Activated CD8-positive, alpha-beta memory T cell treated with anti-CD3 and anti-CD28 coated beads, Interleukin-2, amount 10 ng/mL, durations not matched to agents 7 days and 5 days (primary cell): ENCODE measurements around the gene SPEF1. TPM values are rescaled to one million over a fixed set of nuclear protein-coding genes. Genes with fewer than 3 reads are reported as not detected.
"Not testable (repeated sequence)": the region's sequence is repeated elsewhere in the genome, so short reads cannot be mapped to it uniquely, and the experiment has no call there.

Source experiments
- ATAC-seq: fragments of 150-1000 bp; cut with Tn5 transposase; one replicate; pipeline ENCODE4 v1.10.0; 2021; ENCODE audit warnings: moderate library complexity
- CTCF ChIA-PET: fragments of 350-600 bp; sonication (Branson Sonifier 250); formaldehyde crosslinking; loops from one replicate; lab custom pipeline; 2021; ENCODE audit warnings: antibody characterized with exemption; lab: Charles Lee
- DNase-seq: peaks from one replicate; pipeline ENCODE4 v3.0.0-alpha.2; 2020
- H3K27ac Mint-ChIP-seq: one replicate; pipeline ENCODE4 v1.8.0; 2021; ENCODE audit warnings: mild to moderate bottlenecking, mixed read lengths
- H3K27me3 Mint-ChIP-seq: one replicate; pipeline ENCODE4 v1.8.0; 2021; ENCODE audit warnings: mixed read lengths
- H3K36me3 Mint-ChIP-seq: one replicate; pipeline ENCODE4 v1.8.0; 2021; ENCODE audit warnings: mild to moderate bottlenecking, mixed read lengths
- H3K4me1 Mint-ChIP-seq: one replicate; pipeline ENCODE4 v1.8.0; 2021; ENCODE audit warnings: mixed read lengths
- H3K4me3 Mint-ChIP-seq: one replicate; pipeline ENCODE4 v1.8.0; 2021; ENCODE audit warnings: mild to moderate bottlenecking, moderate library complexity, mixed read lengths
- H3K9me3 Mint-ChIP-seq: one replicate; pipeline ENCODE4 v1.8.0; 2022; ENCODE audit warnings: low read depth, mixed read lengths
- total RNA-seq, 2 experiments: library from RNA; stranded (reverse); gene quantifications; one replicate each; pipeline ENCODE4 v1.2.3, GENCODE V29; 2021

SPEF1 gene, protein sequence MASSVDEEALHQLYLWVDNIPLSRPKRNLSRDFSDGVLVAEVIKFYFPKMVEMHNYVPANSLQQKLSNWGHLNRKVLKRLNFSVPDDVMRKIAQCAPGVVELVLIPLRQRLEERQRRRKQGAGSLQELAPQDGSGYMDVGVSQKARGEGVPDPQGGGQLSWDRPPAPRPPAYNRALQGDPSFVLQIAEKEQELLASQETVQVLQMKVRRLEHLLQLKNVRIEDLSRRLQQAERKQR
- under 1 TPM in 1 of 2 experiments, not detected in 1; 0.18 TPM for total RNA-seq

GRCh38 chr20:3781153-3781910, at the start of gene SPEF1:
SPEF1 (minus strand) TSS chr20:3781448; CDS start chr20:3781287, 161 bp downstream.
- no peaks in the 10 kb centered on the region for H3K9me3 Mint-ChIP-seq
- peak within 1 kb of the TSS; percentile 27 for H3K4me3 Mint-ChIP-seq
- H3K27me3 Mint-ChIP-seq: peaks cover 25% of the 10 kb centered on the region
- CTCF ChIA-PET: interaction anchor here (0.7 to 5.4 kb wide), 6 partner anchors 13 to 98 kb away, joined by 3 to 37 read pairs (median 5); partner anchors contain the start of genes ADISSP and AP5S1
- H3K27ac Mint-ChIP-seq: peak within 1 kb of the TSS; percentile 5
- DNase-seq (peak; percentile 65), ATAC-seq (peak; percentile 49)
- H3K4me1 Mint-ChIP-seq: peaks cover 43% of the 10 kb centered on the region
- H3K36me3 Mint-ChIP-seq: peaks cover 3% of the 10 kb centered on the region

DNA sequence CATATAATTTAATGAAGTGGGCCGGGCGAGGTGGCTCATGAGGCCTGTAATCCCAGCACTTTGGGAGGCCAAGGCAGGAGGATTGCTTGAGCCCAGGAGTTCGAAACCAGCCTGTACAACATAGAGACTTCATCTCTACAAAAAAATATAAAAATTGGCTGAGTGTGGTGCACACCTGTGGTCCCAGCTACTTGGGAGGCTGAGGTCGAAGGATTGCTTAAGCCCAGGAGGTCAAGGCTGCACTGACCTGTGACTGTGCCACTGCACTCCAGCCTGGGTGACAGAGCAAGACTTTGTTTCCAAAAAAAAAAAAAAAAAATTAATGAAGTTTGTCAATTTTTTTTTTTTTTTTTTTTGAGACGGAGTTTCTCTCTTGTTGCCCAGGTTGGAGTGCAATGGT, 48.6 kb upstream of the SPEF1 start:
- H3K36me3 Mint-ChIP-seq, DNase-seq, H3K4me1 Mint-ChIP-seq, H3K4me3 Mint-ChIP-seq, H3K9me3 Mint-ChIP-seq, H3K27me3 Mint-ChIP-seq, H3K27ac Mint-ChIP-seq, ATAC-seq: not testable (repeated sequence)
- CTCF ChIA-PET: interaction anchor here (0.9 to 1.3 kb wide), 4 partner anchors 9 to 43 kb away, joined by 3 to 6 read pairs (median 4); partner anchors contain the start of genes AP5S1 and CENPB

GRCh38 chr20:3828798-3829197, 47.5 kb upstream of the SPEF1 start:
- CTCF ChIA-PET: interaction anchor here (0.6 kb wide), 1 partner anchor 234 kb away, joined by 3 read pairs; no protein-coding TSS in a partner anchor
- Mint-ChIP-seq H3K4me1 (no peaks in the 10 kb centered on the region), H3K36me3 (peaks cover 2% of the 10 kb centered on the region), H3K4me3 (no peak overlapping the region), H3K9me3 (no peaks in the 10 kb centered on the region), H3K27me3 (no peaks in the 10 kb centered on the region), H3K27ac (no peak overlapping the region)
- no peak for DNase-seq
- no peak for ATAC-seq

DNA sequence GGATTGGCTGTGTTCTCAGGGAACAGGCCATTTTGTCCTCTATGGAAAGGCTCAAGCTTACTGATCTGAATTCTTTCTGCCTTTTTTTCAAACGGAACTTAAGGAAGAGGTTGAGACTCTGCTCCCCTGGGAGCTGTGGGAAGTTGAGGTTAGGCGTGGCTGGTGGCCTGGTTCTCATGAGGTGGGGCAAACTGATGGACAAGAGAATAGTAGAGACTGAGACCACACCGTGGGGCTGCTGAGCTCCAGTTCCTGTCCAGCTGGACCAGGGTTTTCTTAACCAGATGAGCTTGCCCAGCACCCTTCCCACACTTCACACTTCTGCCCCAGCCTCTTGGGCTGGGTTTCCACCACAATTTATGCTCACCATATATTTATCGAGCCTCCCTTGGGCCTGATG, 45.2 kb upstream of the SPEF1 start:
- peaks cover 7% of the 10 kb centered on the region for H3K4me1 Mint-ChIP-seq
- DNase-seq (no peak), ATAC-seq (no peak)
- peaks cover 4% of the 10 kb centered on the region for H3K36me3 Mint-ChIP-seq
- CTCF ChIA-PET: interaction anchor here (0.7 to 2.8 kb wide), 3 partner anchors 29 to 40 kb away, joined by 3 to 12 read pairs (median 4); partner anchors contain the start of gene CENPB
- H3K4me3 Mint-ChIP-seq: no peak overlapping the region
- H3K27ac Mint-ChIP-seq: no peak overlapping the region
- no peaks in the 10 kb centered on the region for H3K27me3 Mint-ChIP-seq
- no peaks in the 10 kb centered on the region for H3K9me3 Mint-ChIP-seq

GRCh38 chr20:3825526-3825925, 44.3 kb upstream of the SPEF1 start:
- H3K27me3 Mint-ChIP-seq: no peaks in the 10 kb centered on the region
- H3K9me3 Mint-ChIP-seq: no peaks in the 10 kb centered on the region
- no peak for DNase-seq
- peaks cover 4% of the 10 kb centered on the region for H3K36me3 Mint-ChIP-seq
- no peak overlapping the region for H3K27ac Mint-ChIP-seq
- peaks cover 9% of the 10 kb centered on the region for H3K4me1 Mint-ChIP-seq
- no peak overlapping the region for H3K4me3 Mint-ChIP-seq
- no peak for ATAC-seq
- CTCF ChIA-PET: interaction anchor here (1.1 to 2.8 kb wide), 2 partner anchors 30 to 39 kb away, joined by 4 to 12 read pairs; partner anchors contain the start of gene CENPB

GRCh38 chr20:3823881-3824280, 42.6 kb upstream of the SPEF1 start:
- DNase-seq (no peak), ATAC-seq (no peak)
- H3K36me3 Mint-ChIP-seq: peaks cover 4% of the 10 kb centered on the region
- CTCF ChIA-PET: interaction anchor here (1.1 kb wide), 1 partner anchor 31 kb away, joined by 5 read pairs; no protein-coding TSS in a partner anchor
- H3K4me1 Mint-ChIP-seq: peaks cover 20% of the 10 kb centered on the region
- no peaks in the 10 kb centered on the region for H3K9me3 Mint-ChIP-seq
- no peak overlapping the region for H3K27ac Mint-ChIP-seq
- no peak overlapping the region for H3K4me3 Mint-ChIP-seq
- H3K27me3 Mint-ChIP-seq: no peaks in the 10 kb centered on the region

GRCh38 chr20:3821996-3822395, 40.7 kb upstream of the SPEF1 start:
- ATAC-seq: no peak
- peak overlapping the region; percentile 85 for H3K4me3 Mint-ChIP-seq
- CTCF ChIA-PET: interaction anchor here (0.9 to 3.3 kb wide), 7 partner anchors 10 to 69 kb away, joined by 3 to 24 read pairs (median 6); partner anchors contain the start of genes ADISSP and CENPB
- no peaks in the 10 kb centered on the region for H3K27me3 Mint-ChIP-seq
- H3K9me3 Mint-ChIP-seq: no peaks in the 10 kb centered on the region
- H3K27ac Mint-ChIP-seq: peak overlapping the region; percentile 90
- peaks cover 3% of the 10 kb centered on the region for H3K36me3 Mint-ChIP-seq
- peaks cover 33% of the 10 kb centered on the region for H3K4me1 Mint-ChIP-seq
- no peak for DNase-seq

DNA sequence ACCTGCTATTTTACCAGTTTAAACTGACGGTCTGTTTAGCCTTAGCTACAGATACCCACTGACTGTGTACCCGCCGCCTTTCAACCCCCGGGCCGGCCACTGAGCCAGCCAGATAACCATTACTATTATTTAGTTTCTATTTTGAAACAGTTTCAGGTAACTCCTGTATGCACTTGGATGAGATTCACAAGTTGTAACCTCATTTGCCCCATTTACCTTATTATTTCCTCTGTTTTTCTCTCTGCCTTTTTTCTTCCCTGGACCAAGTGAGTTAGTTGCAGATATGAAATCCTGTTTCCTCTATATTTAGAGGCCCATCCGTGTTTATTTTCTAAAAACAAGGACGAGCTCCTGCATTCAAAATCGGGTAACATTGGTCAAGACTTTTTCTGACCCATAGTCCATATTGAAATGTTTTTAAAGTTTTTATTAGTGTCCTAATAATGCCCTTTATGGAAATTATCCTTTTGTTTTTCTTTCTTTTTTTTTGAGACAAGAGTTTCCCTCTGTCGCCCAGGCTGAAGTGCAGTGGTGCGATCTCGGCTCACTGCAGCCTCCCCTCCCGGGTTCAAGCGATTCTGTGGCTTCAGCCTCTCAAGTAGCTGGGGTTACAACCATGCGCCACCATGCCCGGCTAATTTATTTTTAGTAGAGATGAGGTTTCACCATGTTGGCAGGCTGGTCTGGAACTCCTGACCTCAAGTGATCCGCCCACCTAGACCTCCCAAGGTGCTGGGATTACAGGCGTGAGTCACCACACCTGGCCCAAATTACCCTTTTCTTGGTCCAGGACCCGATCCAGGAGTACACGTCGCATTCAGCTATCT, 39.9 kb upstream of the SPEF1 start:
- CTCF ChIA-PET: interaction anchor here (0.8 to 6.4 kb wide), 25 partner anchors 9 to 263 kb away, joined by 3 to 51 read pairs (median 6); partner anchors contain the start of genes ADISSP, CDC25B and SPEF1
- Mint-ChIP-seq H3K36me3 (peaks cover 2% of the 10 kb centered on the region), H3K4me1 (peaks cover 40% of the 10 kb centered on the region)

GRCh38 chr20:3820048-3820900, 39.0 kb upstream of the SPEF1 start, which contains the start of gene AP5S1:
AP5S1 (plus strand) TSS chr20:3820547; CDS start chr20:3822118, 1,571 bp downstream.
- peak; percentile 97 for DNase-seq
- H3K27me3 Mint-ChIP-seq: no peaks in the 10 kb centered on the region
- CTCF ChIA-PET: interaction anchor here (0.5 to 6.4 kb wide), 28 partner anchors 8 to 264 kb away, joined by 3 to 51 read pairs (median 6); partner anchors contain the start of genes ADISSP, CDC25B, MAVS and SPEF1
- no peaks in the 10 kb centered on the region for H3K9me3 Mint-ChIP-seq
- H3K4me1 Mint-ChIP-seq: peaks cover 47% of the 10 kb centered on the region
- H3K4me3 Mint-ChIP-seq: peak within 1 kb of the TSS; percentile 85
- H3K36me3 Mint-ChIP-seq: peaks cover 2% of the 10 kb centered on the region
- peak within 1 kb of the TSS; percentile 90 for H3K27ac Mint-ChIP-seq
- peak; percentile 82 for ATAC-seq

More for the DNA sequence above, 39.9 kb upstream of the SPEF1 start:
- H3K4me3 Mint-ChIP-seq: peak overlapping the region; percentile 85
- no peaks in the 10 kb centered on the region for H3K9me3 Mint-ChIP-seq
- ATAC-seq: no peak
- H3K27ac Mint-ChIP-seq: peak overlapping the region; percentile 90
- no peaks in the 10 kb centered on the region for H3K27me3 Mint-ChIP-seq
- DNase-seq: no peak

DNA sequence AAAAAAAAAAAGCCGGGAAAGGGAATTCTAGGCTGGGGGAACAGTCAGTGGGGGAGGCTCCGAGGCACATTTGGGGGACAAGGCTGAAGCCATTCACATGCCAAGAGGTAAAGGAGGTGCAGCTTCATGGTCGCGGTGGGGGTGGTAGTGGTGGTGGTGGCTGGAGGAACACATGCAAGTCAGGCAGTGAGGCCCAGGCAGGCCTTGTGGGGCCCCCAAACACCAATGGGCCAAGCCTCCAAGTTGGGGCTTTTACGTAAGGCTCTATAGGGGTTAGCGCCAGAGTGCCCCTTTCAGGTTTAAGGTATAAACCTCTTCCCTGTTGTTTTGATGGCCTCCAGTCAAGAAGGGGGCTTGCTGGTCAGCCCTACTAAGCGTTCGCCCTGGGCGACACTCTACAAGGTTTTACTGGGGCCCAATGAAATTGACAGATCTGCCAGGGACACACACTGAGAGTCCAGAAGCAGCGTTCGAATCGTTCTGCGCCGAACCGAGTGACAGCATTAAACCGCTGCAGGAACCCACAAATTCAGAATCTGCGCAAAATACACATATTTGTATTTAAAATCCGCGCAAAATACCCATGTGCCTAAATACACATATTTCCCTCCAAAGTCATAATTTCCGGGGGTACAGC, 38.3 kb upstream of the SPEF1 start:
- Mint-ChIP-seq H3K36me3 (peaks cover 2% of the 10 kb centered on the region), H3K27ac (peak overlapping the region; percentile 88), H3K27me3 (no peaks in the 10 kb centered on the region), H3K9me3 (no peaks in the 10 kb centered on the region), H3K4me1 (peaks cover 54% of the 10 kb centered on the region), H3K4me3 (peak overlapping the region; percentile 85)
- CTCF ChIA-PET: interaction anchor here (0.5 to 6.4 kb wide), 22 partner anchors 7 to 265 kb away, joined by 3 to 51 read pairs (median 6); partner anchors contain the start of genes ADISSP, CDC25B, MAVS and SPEF1
- no peak for DNase-seq
- ATAC-seq: no peak
